ENCODE measurements around the gene TBC1D22A.

The TBC1D22A gene

GRCh38 chr22:47055461-47055860 lies 293.0 kb downstream of the TBC1D22A start:
- H3K9me3 Mint-ChIP-seq: no peaks in the 10 kb centered on the region
- peaks cover 5% of the 10 kb centered on the region for H3K4me1 Mint-ChIP-seq (ENCODE audit: low read depth)
- no peak overlapping the region for H3K4me3 Mint-ChIP-seq
- no peaks in the 10 kb centered on the region for H3K27me3 Mint-ChIP-seq
- intact Hi-C loops (cut with micrococcal nuclease): no loop called here
- H3K27ac Mint-ChIP-seq: no peak overlapping the region
- peaks cover 95% of the 10 kb centered on the region for H3K36me3 Mint-ChIP-seq (ENCODE audit: low read depth)

GRCh38 chr22:47055921-47056320 lies 293.5 kb downstream of the TBC1D22A start:
- H3K27ac Mint-ChIP-seq: no peak overlapping the region
- H3K36me3 Mint-ChIP-seq (ENCODE audit: low read depth): peaks cover 96% of the 10 kb centered on the region
- intact Hi-C loops (cut with micrococcal nuclease): no loop called here
- no peaks in the 10 kb centered on the region for H3K9me3 Mint-ChIP-seq
- H3K27me3 Mint-ChIP-seq: no peaks in the 10 kb centered on the region
- H3K4me1 Mint-ChIP-seq (ENCODE audit: low read depth): peaks cover 5% of the 10 kb centered on the region
- H3K4me3 Mint-ChIP-seq: no peak overlapping the region

- Mint-ChIP-seq H3K27me3 (no peaks in the 10 kb centered on the region), H3K4me3 (no peak overlapping the region), H3K36me3 (ENCODE audit: low read depth) (peaks cover 99% of the 10 kb centered on the region), H3K9me3 (no peaks in the 10 kb centered on the region), H3K27ac (no peak overlapping the region), H3K4me1 (ENCODE audit: low read depth) (peaks cover 5% of the 10 kb centered on the region)
- intact Hi-C loops (cut with micrococcal nuclease): no loop called here
Measured at GRCh38 chr22:47056361-47056760, 293.9 kb downstream of the TBC1D22A start.

- H3K27me3 Mint-ChIP-seq: no peaks in the 10 kb centered on the region
- no peaks in the 10 kb centered on the region for H3K9me3 Mint-ChIP-seq
- peaks cover 5% of the 10 kb centered on the region for H3K4me1 Mint-ChIP-seq (ENCODE audit: low read depth)
- no peak overlapping the region for H3K4me3 Mint-ChIP-seq
- H3K36me3 Mint-ChIP-seq (ENCODE audit: low read depth): peaks cover 99% of the 10 kb centered on the region
- H3K27ac Mint-ChIP-seq: no peak overlapping the region
- intact Hi-C loops (cut with micrococcal nuclease): no loop called here
Measured at GRCh38 chr22:47056776-47057470, 294.5 kb downstream of the TBC1D22A start.

- Mint-ChIP-seq H3K36me3 (ENCODE audit: low read depth) (peaks cover 100% of the 10 kb centered on the region), H3K9me3 (no peaks in the 10 kb centered on the region), H3K4me1 (ENCODE audit: low read depth) (peaks cover 3% of the 10 kb centered on the region), H3K27ac (no peak overlapping the region), H3K27me3 (no peaks in the 10 kb centered on the region), H3K4me3 (no peak overlapping the region)
- intact Hi-C loops (cut with micrococcal nuclease): no loop called here
Measured at GRCh38 chr22:47057916-47058585, 295.6 kb downstream of the TBC1D22A start.

- Mint-ChIP-seq H3K4me1 (ENCODE audit: low read depth) (no peaks in the 10 kb centered on the region), H3K9me3 (no peaks in the 10 kb centered on the region), H3K27ac (no peak overlapping the region), H3K27me3 (no peaks in the 10 kb centered on the region), H3K36me3 (ENCODE audit: low read depth) (peaks cover 100% of the 10 kb centered on the region), H3K4me3 (no peak overlapping the region)
- intact Hi-C loops (cut with micrococcal nuclease): no loop called here
Measured at GRCh38 chr22:47059076-47059475, 296.6 kb downstream of the TBC1D22A start.

- H3K27me3 Mint-ChIP-seq: no peaks in the 10 kb centered on the region
- H3K27ac Mint-ChIP-seq: no peak overlapping the region
- H3K36me3 Mint-ChIP-seq (ENCODE audit: low read depth): peaks cover 100% of the 10 kb centered on the region
- no peaks in the 10 kb centered on the region for H3K9me3 Mint-ChIP-seq
- H3K4me1 Mint-ChIP-seq (ENCODE audit: low read depth): no peaks in the 10 kb centered on the region
- intact Hi-C loops (cut with micrococcal nuclease): no loop called here
- no peak overlapping the region for H3K4me3 Mint-ChIP-seq
Measured at GRCh38 chr22:47059701-47060161, 297.3 kb downstream of the TBC1D22A start.

- no peaks in the 10 kb centered on the region for H3K27me3 Mint-ChIP-seq
- H3K4me1 Mint-ChIP-seq (ENCODE audit: low read depth): no peaks in the 10 kb centered on the region
- intact Hi-C loops (cut with micrococcal nuclease): no loop called here
- H3K4me3 Mint-ChIP-seq: no peak overlapping the region
- no peak overlapping the region for H3K27ac Mint-ChIP-seq
- H3K9me3 Mint-ChIP-seq: no peaks in the 10 kb centered on the region
- H3K36me3 Mint-ChIP-seq (ENCODE audit: low read depth): peaks cover 97% of the 10 kb centered on the region
Measured at GRCh38 chr22:47060718-47061117, 298.3 kb downstream of the TBC1D22A start.

GRCh38 chr22:47061226-47061625 lies 298.8 kb downstream of the TBC1D22A start:
- intact Hi-C loops (cut with micrococcal nuclease): no loop called here
- peaks cover 97% of the 10 kb centered on the region for H3K36me3 Mint-ChIP-seq (ENCODE audit: low read depth)
- no peaks in the 10 kb centered on the region for H3K4me1 Mint-ChIP-seq (ENCODE audit: low read depth)
- peak overlapping the region; percentile 6 for H3K27ac Mint-ChIP-seq
- H3K4me3 Mint-ChIP-seq: no peak overlapping the region
- H3K9me3 Mint-ChIP-seq: no peaks in the 10 kb centered on the region
- no peaks in the 10 kb centered on the region for H3K27me3 Mint-ChIP-seq

- no peak overlapping the region for H3K27ac Mint-ChIP-seq
- H3K9me3 Mint-ChIP-seq: no peaks in the 10 kb centered on the region
- no peaks in the 10 kb centered on the region for H3K4me1 Mint-ChIP-seq (ENCODE audit: low read depth)
- no peaks in the 10 kb centered on the region for H3K27me3 Mint-ChIP-seq
- peaks cover 97% of the 10 kb centered on the region for H3K36me3 Mint-ChIP-seq (ENCODE audit: low read depth)
- intact Hi-C loops (cut with micrococcal nuclease): no loop called here
- no peak overlapping the region for H3K4me3 Mint-ChIP-seq
Measured at GRCh38 chr22:47062126-47062525, 299.7 kb downstream of the TBC1D22A start.

GRCh38 chr22:47063071-47063509 lies 300.6 kb downstream of the TBC1D22A start:
- H3K4me3 Mint-ChIP-seq: no peak overlapping the region
- peaks cover 97% of the 10 kb centered on the region for H3K36me3 Mint-ChIP-seq (ENCODE audit: low read depth)
- intact Hi-C loops (cut with micrococcal nuclease): no loop called here
- no peak overlapping the region for H3K27ac Mint-ChIP-seq
- no peaks in the 10 kb centered on the region for H3K9me3 Mint-ChIP-seq
- no peaks in the 10 kb centered on the region for H3K27me3 Mint-ChIP-seq
- no peaks in the 10 kb centered on the region for H3K4me1 Mint-ChIP-seq (ENCODE audit: low read depth)

- Mint-ChIP-seq H3K4me3 (no peak overlapping the region), H3K27me3 (no peaks in the 10 kb centered on the region), H3K27ac (no peak overlapping the region), H3K36me3 (ENCODE audit: low read depth) (peaks cover 97% of the 10 kb centered on the region), H3K4me1 (ENCODE audit: low read depth) (no peaks in the 10 kb centered on the region), H3K9me3 (no peaks in the 10 kb centered on the region)
- intact Hi-C loops (cut with micrococcal nuclease): no loop called here
Measured at GRCh38 chr22:47063606-47064005, 301.2 kb downstream of the TBC1D22A start.

GRCh38 chr22:47064016-47064415 lies 301.6 kb downstream of the TBC1D22A start:
- no peaks in the 10 kb centered on the region for H3K27me3 Mint-ChIP-seq
- no peaks in the 10 kb centered on the region for H3K4me1 Mint-ChIP-seq (ENCODE audit: low read depth)
- H3K4me3 Mint-ChIP-seq: no peak overlapping the region
- H3K9me3 Mint-ChIP-seq: no peaks in the 10 kb centered on the region
- intact Hi-C loops (cut with micrococcal nuclease): no loop called here
- H3K27ac Mint-ChIP-seq: no peak overlapping the region
- peaks cover 96% of the 10 kb centered on the region for H3K36me3 Mint-ChIP-seq (ENCODE audit: low read depth)

- Mint-ChIP-seq H3K36me3 (ENCODE audit: low read depth) (peaks cover 94% of the 10 kb centered on the region), H3K4me3 (no peak overlapping the region), H3K27ac (no peak overlapping the region), H3K27me3 (no peaks in the 10 kb centered on the region), H3K4me1 (ENCODE audit: low read depth) (peaks cover 2% of the 10 kb centered on the region), H3K9me3 (no peaks in the 10 kb centered on the region)
- intact Hi-C loops (cut with micrococcal nuclease): no loop called here
Measured at GRCh38 chr22:47064416-47064815, 302.0 kb downstream of the TBC1D22A start.
